Ishikawa (cell line): ENCODE measurements around the gene GPR63.

ENCODE experiments used
- EGR1 ChIP-seq: IDR thresholded peaks from 2 replicates; pipeline ENCODE4 v1.6.1; 2012
- EP300 ChIP-seq: IDR thresholded peaks from 2 replicates; pipeline ENCODE4 v1.6.1; 2012; ENCODE audit warnings: borderline replicate concordance
- FOXM1 ChIP-seq: IDR thresholded peaks from 2 replicates; pipeline ENCODE4 v1.6.1; 2012; ENCODE audit warnings: low read depth, borderline replicate concordance
- RAD21 ChIP-seq: IDR thresholded peaks from 2 replicates; pipeline ENCODE4 v1.6.1; 2012; ENCODE audit warnings: low read depth
- TF ChIP-seq, protein P1 (sequence below): IDR thresholded peaks from 2 replicates; pipeline ENCODE4 v1.6.1; 2012; ENCODE audit warnings: low read depth, mild to moderate bottlenecking
- TF ChIP-seq, protein P2 (sequence below): IDR thresholded peaks from 2 replicates; pipeline ENCODE4 v1.6.1; 2012

DNA sequence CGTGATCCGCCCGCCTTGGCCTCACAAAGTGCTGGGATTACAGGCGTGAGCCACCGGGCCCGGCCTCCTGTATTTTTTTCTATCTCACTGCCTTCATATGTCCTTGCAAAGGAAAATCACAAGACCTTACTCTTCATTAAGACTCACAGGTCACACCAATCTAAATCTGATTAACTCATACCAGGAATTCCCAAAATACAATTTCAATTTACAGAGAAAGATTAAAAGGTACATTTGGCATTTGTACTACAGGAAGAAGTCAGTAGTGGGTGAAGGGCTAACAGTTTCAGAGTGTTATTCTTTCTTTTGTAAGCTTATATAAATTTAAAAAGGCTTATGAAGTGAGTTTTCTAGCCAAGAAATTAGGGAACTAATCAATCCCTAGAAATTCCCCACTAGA lies 87.4 kb downstream of the GPR63 start:
- TF ChIP-seq EGR1, result no peak
- TF ChIP-seq, protein P1, sequence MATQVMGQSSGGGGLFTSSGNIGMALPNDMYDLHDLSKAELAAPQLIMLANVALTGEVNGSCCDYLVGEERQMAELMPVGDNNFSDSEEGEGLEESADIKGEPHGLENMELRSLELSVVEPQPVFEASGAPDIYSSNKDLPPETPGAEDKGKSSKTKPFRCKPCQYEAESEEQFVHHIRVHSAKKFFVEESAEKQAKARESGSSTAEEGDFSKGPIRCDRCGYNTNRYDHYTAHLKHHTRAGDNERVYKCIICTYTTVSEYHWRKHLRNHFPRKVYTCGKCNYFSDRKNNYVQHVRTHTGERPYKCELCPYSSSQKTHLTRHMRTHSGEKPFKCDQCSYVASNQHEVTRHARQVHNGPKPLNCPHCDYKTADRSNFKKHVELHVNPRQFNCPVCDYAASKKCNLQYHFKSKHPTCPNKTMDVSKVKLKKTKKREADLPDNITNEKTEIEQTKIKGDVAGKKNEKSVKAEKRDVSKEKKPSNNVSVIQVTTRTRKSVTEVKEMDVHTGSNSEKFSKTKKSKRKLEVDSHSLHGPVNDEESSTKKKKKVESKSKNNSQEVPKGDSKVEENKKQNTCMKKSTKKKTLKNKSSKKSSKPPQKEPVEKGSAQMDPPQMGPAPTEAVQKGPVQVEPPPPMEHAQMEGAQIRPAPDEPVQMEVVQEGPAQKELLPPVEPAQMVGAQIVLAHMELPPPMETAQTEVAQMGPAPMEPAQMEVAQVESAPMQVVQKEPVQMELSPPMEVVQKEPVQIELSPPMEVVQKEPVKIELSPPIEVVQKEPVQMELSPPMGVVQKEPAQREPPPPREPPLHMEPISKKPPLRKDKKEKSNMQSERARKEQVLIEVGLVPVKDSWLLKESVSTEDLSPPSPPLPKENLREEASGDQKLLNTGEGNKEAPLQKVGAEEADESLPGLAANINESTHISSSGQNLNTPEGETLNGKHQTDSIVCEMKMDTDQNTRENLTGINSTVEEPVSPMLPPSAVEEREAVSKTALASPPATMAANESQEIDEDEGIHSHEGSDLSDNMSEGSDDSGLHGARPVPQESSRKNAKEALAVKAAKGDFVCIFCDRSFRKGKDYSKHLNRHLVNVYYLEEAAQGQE, result no peak
- TF ChIP-seq RAD21, result no peak
- no peak for TF ChIP-seq FOXM1
- TF ChIP-seq, protein P2, sequence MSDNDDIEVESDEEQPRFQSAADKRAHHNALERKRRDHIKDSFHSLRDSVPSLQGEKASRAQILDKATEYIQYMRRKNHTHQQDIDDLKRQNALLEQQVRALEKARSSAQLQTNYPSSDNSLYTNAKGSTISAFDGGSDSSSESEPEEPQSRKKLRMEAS, result no peak
- no peak for TF ChIP-seq EP300
